ENCODE results near the gene RANBP17.
A peak's percentile ranks its signal among the peaks of the same experiment; 100 is the strongest.

The RANBP17 gene

DNA sequence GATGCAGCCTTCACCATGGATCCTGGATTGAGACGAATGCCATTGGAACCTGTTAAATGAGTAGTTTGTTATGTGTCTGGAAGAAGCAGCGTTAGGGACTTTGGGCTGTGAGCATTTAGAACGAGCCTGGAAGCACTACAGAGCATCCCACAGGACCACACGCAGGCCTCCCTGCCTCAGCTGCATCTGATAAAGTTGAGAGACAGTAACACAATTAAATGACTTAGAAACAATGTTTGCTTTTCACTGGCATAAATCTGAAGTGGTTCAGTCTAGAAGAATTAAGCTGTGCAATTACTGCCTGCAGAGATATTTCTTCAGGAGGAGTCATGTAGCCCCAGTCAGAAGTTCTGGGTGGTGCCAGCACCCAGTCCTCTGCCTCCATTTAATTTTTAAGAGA, 437.4 kb downstream of the RANBP17 start:
- DNase-seq (ENCODE audit: low read depth): no peak

DNA sequence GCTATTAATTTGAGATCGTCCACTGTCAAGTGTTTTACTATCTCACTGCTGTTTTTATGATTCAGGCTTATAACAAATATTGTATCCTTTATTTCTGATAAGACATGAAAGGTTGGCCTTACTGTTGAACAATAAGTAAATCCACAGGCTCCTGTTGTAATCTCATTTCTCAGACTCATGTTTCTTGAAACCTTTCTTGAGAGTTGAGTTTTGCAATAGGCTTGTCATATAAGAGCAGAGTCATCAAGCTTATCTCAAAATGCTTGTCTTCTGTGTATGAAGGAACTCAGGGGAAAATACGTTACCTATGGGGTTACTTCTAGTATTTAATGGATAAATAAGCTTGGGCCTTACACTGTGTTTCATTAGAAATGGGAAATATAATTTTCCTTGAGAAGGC, 438.0 kb downstream of the RANBP17 start:
- peak; percentile 65 for DNase-seq (ENCODE audit: low read depth)

DNA sequence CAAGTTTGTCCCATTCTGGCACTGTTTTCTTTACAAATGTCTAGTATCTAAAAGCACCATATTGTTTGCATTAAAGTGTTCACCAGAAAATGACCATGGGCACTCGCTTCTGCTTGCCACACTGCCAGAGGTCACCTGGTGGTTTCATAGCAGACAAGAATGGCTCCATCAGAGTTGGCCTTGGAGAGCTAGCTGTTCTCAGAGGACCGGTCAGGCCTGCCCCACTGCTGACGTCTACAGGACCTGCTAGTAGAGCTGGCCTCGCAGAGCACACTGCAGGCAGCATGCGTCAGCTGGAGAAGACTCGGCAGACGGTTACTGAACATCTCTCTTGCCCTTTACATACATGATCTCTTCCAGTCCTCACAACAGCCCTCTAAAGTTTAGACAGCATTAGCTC, 438.5 kb downstream of the RANBP17 start:
- DNase-seq (ENCODE audit: low read depth): no peak

DNA sequence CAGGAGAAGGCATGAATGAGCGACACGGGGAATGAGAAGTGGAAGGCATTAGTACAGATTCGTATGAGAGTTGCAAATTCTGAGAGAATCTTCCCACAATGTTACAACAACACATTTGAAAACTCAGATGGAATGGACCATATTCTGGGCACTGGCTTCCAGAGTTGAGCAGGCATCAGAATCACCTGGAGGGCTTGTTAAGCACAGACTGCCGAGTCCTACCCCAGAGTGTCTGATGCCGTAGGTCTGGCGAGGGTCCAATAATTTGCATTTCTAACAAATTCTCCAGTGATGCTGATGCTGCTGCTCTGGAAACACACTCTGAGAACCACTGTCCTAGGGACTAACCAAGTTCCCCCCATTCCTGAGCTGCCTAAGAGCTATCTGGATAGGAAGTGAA, 444.3 kb downstream of the RANBP17 start:
- DNase-seq (ENCODE audit: low read depth): no peak

DNA sequence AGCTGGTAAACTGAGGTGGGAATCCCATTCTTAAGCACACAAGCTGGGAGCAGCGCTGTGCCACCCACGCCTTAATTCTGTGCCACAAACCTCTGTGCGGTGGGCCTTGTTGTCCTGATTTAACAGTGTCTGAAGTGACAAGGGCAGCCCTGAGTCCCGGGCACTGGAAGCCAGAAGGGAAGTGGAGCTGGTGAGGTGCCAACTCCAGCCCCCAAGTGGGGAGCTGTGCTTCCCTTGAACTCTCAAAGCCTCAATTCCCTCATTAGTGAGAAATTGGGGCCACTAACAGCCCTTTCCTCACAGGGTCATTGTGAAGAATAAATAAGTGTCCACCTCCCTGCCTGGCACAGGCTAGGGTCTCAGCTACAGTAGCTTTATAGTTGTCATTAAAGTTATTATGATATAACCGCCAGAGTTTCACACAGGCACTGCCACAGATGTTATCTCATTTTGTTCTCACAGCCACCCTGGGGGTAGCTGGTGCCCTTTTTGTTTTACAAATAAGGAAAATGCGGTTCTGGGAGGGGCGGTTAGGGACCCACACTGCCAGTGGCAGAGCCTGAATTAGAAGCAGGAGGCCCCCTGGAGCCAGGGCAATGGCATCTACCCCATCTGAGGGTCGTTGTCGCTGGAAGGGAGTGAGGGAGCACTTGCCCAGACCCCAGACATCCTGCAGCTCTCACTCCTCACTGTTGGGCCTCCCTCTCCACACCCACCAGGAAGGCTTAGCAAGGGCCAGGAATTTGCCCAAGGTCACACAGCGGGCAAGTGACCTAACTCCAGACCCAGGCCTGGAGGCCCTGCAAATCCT, 445.2 kb downstream of the RANBP17 start:
- DNase-seq (ENCODE audit: low read depth): no peak

DNA sequence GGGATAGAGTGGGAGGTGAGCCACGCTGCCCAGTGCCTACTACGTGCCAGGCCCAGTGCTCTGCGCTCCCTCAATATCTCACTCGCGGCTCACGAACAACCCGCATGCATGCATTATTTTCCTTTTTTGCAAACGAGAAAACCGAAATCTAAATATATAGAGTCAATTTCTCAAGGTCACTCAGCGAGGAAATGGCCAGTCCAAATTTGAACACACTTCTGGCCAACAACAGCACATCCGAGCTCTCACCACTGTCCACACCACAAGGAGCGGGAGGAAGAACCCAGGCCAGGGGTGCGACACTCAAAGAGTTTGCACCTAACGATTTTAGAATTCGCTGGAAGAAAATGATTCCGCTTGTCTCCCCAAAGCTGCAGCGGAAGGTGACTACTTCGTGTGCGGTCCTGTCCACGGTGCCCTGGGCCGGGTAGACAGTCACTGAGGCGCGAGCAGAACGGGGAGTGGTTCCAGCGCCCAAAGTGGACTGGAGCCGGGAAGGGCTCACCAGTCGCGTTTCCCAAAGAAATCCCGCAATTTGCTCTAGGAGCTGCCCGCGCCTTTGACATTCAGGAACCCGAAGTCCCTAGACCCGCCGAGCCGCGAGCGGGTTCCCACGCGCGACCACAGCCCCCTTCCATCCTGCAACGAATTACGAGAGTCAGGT, 446.1 kb downstream of the RANBP17 start:
- DNase-seq (ENCODE audit: low read depth): no peak

DNA sequence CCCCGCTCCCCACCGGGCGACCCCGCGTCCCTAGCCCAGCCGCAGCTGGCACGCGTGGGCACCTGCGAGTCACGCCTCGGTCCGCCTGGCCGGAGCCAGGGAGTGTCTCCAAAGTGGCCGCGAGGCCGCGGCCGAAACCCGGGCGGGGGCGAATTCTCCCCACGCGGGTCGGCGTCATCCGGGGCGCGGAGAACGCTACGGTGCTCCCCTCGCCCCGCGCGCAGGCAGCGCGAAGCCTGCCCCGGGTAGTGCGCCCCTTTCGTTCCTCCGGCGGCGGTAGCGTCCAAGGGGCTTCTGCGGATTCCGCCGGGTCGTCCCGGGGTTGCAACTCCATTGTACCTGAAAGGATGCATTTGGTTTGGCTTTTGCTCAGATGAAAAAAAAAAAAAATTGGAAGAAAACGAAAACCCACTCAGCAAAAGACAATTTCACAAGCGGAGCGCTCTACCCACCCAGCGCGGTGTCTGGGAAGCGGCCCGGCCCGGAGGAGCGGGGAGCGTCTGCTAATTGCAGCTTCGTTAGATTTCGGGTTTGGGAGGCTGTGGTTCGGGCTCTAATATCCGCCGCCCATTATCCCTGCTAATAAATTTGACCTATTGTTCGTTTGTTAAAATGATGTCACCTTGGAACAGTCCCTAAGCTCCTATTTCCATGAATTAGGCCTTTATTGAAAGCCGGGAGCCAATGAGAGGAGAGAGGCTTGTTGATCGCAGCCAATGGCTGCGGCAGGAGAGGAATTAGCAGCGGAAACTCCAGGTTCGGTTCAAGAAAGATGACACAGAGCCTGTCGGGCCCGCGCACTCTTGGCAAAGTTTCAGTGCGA, 446.8 kb downstream of the RANBP17 start, which contains the start of gene TLX3:
TSS of gene TLX3 (plus strand) at position 796 of the 823 bp plus-strand sequence. CDS start 118 bp downstream, outside the sequence.
- no peak for DNase-seq (ENCODE audit: low read depth)

DNA sequence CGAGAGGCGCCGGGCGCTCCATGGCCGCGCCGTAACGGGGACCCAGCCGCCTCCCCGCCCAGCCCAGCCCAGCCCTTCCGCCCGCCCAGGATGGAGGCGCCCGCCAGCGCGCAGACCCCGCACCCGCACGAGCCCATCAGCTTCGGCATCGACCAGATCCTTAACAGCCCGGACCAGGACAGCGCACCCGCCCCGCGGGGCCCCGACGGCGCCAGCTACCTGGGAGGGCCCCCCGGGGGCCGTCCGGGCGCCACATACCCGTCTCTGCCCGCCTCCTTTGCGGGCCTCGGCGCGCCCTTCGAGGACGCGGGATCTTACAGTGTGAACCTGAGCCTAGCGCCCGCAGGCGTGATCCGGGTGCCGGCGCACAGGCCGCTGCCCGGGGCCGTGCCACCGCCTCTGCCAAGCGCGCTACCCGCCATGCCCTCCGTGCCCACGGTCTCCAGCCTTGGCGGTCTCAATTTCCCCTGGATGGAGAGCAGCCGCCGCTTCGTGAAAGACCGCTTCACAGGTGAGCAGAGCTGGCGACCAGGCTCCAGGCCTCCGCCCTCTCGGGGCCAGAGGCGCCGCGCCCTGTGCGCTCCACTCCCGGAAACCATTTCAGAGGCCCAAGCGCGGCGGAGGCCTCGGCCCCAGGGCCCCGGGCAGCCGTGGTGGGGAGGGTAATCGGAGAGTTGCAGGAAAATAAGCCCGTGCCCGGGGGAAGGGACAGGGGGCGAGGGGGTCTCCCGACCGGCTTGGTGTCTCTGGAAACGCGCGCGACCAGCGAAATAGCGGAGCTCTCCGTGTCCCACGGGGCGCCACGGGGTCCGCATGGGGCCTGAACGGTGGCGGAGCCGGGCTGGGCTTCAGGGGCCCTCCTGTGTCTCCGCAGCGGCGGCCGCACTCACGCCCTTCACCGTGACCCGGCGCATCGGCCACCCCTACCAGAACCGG, 447.7 kb downstream of the RANBP17 start:
- no peak for DNase-seq (ENCODE audit: low read depth)

DNA sequence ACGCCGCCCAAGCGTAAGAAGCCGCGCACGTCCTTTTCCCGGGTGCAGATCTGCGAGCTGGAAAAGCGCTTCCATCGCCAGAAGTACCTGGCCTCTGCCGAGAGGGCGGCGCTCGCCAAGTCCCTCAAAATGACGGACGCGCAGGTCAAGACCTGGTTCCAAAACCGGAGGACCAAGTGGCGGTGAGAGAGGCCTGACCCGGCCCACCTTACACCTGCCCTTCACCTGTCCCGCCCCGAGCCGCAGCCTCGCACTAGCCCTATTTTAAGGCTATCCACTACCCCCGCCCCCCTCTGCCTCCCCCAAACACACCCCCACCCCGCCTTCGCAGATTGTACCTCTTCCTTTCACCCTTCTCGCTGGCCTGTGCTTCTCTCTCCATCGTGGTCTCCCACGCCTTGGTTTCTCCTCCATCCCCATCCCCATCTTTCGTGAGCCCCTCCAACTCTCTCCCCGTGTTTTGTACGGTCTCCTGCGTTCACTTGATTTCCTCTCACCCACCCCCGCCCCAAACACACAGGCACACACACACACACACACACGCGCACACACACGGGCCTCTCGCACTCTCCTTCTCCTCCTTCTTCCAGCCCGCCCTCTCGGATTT, 448.5 kb downstream of the RANBP17 start:
- DNase-seq (ENCODE audit: low read depth): no peak

DNA sequence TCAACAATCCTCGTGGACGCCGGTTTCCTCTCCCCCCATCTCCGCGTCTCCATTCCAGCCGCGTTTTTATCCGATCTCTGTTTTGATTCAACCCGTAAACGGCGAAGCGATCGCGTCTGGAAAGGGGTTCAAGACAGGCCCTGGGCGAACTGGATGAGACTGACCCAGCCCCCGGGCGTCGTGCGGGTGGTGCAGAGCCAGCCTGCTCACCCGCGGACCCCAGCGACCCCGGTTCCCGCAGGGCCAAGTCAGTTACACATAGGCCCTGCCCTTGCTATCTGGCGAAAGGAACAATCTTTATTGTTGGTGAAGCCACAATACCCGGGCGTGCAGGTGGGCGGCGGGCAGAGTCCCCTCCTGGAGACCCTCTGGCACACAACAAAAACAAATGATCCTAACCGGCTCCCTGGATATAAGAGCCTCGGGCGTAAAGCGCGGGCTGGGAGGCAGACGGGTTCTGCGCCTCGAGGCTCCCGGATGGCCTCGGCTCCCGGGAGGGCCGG, 449.1 kb downstream of the RANBP17 start:
- DNase-seq (ENCODE audit: low read depth): no peak

DNA sequence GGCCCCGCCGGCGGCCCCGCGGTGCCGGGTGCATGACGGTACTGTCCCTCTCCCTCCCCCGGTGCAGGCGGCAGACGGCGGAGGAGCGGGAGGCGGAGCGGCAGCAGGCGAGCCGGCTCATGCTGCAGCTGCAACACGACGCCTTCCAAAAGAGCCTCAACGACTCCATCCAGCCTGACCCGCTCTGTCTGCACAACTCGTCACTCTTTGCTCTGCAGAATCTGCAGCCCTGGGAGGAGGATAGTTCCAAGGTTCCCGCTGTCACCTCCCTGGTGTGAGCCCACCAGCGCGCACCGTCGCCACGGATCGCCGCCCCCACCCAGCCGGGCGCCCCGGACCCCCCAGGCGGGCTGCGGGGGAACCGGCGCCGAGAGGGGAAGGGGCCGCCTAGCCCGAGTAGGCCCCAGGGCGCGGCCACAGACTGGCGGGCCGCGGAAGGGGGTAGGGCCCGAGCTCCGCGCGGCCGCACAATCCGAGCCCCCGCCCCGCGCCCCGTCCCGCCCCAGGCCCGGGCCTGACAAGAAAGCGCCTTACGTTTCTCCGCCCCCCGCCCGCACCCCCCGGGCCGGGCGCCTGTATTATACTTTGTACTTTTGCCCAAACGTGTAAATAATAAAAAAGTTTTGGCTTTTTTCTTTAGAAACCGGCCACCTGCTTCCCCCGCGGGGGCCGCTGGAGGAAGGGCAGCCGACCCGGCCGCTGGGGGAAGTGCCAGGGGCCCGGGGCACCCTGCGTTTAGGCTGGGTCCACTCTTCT, 449.7 kb downstream of the RANBP17 start:
- DNase-seq (ENCODE audit: low read depth): peak; percentile 28

DNA sequence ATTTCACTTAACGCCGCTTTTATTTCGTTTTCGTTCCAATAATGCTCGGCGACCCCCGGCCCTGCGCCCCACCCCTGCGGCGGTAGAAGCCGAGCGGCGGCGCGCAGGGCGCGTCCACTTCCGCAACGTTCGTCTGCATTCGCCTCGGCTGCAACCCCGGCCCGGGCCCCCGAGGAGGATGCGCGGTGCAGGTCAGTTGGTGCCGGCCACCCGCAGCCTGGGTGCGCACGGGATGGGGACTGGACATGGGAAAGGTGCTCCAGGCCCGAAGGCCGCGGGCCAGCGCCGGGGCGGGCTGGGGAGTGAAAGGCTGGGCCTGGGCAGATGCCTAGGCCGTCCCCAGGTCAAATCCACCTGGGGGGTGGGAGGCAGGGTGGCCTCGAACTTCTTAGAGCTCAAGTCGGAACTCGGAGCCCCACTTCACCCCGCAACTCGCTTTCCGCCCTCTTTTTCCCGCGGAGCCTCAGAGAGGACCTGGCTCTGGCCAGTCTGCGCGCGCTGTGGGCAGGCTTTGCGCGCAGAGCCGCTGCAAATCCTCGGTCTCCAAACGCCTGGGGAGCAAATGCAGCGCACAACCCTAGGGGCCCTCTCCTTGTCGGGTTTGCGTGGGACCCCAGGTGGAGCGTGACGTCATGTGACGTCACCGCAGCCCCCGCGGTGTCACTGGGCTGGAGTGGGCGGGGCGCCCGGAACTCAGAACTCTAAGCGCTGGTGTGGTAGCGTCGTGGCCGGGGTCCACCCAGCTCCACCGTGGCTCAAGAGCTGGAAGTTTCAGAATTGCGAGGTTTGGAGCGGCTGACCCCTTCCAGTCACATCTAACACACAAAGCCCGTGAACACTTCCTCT, 450.5 kb downstream of the RANBP17 start:
- DNase-seq (ENCODE audit: low read depth): no peak

DNA sequence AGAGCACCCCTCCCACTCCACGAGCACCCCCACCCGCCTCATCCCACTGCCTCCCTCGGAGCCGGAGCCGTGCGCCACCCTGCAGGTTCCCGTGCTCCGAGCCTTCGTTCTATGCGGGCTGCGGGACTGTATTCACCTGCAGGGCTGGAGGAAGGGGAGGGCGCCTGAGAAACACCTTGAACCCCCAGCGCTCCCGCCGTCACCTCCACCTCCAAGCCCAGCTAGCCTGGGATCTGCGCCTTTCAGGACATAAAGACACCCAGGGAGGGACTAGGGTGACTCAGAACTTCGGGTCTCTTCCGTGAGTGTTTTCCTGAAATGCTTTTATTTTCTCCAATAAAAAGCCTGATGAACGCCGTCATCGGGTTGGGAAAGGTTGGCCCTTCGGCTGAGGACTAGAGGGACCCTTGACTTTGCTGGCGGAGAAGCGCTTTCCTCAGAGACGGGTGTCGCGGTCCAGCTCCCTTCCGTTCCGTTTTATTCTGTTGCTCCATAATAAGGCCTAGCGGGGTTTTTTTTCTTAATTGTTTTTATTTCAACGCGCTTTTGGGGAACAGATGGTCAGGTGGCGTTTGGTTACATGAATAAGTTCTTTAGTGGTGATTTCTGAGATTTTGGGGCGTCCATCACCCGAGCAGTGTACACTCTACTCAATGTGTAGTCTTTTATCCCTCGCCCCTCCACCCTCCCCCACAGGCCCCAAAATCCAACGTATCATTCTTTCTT, 451.8 kb downstream of the RANBP17 start:
- DNase-seq (ENCODE audit: low read depth): no peak

DNA sequence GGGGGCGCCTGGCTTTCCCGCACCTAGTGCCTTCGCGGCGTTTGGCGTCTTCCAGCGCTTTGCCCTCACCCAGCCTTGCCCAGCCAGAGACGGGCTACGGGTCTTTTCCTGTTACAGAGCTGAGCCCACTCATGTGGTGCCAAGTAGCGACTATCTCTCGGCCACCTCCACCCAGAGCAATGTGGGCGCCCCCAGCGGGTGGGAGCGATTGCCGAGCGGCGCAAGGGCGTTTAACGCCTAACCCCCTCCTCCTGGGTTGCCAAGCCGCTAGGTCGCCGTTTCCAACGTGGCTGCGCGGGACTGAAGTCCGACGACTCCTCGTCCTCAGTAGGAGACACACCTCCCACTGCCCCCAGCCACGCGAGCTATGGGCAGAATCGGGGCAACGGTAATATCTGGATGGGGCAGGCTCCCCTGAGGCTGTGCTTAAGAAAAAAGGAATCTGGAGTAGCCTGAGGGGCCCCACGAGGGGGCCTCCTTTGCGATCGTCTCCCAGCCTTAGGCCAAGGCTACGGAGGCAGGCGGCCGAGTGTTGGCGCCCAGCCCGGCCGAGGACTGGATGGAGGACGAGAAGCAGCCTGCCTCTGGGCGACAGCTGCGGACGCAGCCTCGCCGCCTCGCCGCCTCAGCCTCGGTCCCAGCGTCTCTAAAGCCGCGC, 453.0 kb downstream of the RANBP17 start:
- DNase-seq (ENCODE audit: low read depth): no peak

DNA sequence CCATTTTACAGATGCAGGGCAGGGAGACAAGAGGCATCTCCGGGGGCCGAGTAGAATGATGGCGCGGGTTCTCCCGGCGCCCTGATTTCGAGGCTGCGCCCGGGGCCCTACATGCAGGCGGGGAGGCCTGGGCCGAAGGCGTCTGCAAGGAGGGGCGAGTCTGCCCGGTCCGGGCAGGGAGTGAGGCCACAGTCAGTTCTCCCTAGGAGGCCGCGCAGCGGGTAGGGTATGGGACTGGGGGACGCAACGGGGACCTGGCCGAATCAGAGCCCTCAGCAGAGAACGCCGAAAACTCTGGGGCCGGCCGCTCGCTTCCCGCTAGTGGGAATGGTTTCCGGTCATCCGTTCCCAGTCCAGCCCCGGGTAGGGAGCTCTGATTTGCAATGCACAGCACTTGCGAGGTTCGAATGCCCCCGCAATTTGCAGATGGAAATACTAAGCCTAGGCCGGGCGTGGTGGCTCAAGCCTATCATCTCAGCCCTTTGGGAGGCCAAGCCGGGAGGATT, 453.6 kb downstream of the RANBP17 start:
- DNase-seq (ENCODE audit: low read depth): no peak

DNA sequence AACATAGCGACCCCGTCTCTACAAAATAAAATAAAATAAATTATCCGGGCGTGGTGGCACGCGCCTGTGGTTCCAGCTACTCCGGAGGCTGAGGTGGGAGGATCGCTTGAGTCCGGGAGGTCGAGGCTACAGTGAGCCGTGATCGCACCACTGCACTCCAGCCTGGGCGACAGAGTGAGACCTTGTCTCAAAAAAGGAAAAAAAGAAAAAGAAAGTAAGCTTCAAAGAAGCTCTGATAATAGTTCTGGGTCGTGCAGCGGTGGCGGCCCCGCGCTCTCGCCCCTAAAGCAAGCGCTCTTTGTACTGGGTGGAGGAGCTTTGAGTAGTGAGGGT, 454.1 kb downstream of the RANBP17 start:
- DNase-seq (ENCODE audit: low read depth): no peak

DNA sequence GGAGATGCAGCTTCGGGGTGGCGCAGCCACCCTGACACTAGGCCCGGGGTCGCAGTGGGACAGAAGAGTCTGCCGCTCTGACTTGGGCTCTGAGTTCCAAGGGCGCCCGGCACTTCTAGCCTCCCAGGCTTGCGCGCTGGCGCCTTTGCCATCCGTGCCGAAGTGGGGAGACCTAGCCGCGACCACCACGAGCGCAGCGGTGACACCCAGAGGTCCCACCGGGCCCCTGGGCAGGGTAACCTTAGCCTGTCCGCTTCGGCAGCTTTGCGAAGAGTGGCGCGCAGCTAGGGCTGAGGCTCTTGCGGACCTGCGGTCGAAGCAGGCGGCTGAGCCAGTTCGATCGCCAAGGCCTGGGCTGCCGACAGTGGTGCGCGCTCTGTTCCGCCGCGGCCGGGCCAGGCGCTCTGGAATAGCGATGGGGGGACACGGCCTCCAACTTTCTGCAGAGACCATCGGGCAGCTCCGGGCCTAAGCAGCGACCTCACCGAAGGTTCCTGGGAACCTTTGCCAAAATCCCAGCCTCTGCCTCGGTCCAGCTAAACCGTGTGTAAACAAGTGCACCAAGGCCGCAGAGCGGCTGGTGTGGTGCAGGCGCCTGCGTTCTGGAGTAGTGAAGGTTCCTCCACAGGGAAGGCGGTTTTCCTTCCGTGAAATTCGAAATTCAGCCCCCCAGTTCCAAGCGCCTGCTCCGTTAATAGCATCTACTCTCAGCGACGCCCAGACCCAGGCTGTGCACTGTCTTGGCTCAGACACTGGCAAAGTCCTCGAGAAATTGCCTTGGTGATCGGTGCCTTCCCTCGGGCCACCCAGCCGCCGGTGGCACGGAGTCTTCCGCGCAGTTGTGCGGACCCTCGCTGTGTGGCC, 454.7 kb downstream of the RANBP17 start:
- DNase-seq (ENCODE audit: low read depth): no peak

Data from iris pigment epithelial cell (primary cell).